ENCODE measurements around the gene LAMA3.

The LAMA3 gene

GRCh38 chr18:23879544-23879943 lies 190.3 kb downstream of the LAMA3 start:
- Histone ChIP-seq H3K27me3 (ENCODE audit: control insufficient read depth, insufficient read depth, low read length, poor library complexity, severe bottlenecking) (no peaks in the 10 kb centered on the region), H3K4me3 (ENCODE audit: insufficient read depth, low read depth, low read length) (no peak overlapping the region)
- 96 to 98% methylated on average over 7 of the region's 7 CpGs for WGBS, 2 experiments

GRCh38 chr18:23879966-23880565 lies 190.8 kb downstream of the LAMA3 start:
- no peaks in the 10 kb centered on the region for H3K9me3 ChIP-seq (ENCODE audit: control insufficient read depth, low read length)
- WGBS, 2 experiments, result 90 to 95% methylated on average over 5 of the region's 6 CpGs
- H3K27ac ChIP-seq (ENCODE audit: insufficient read depth, low read depth, low read length, poor library complexity, severe bottlenecking), result no peak overlapping the region
- H3K4me1 ChIP-seq (ENCODE audit: control insufficient read depth, insufficient read depth, low read length), result no peaks in the 10 kb centered on the region
- no peaks in the 10 kb centered on the region for H3K36me3 ChIP-seq (ENCODE audit: control insufficient read depth, insufficient read depth, low read length)
- H3K27me3 ChIP-seq (ENCODE audit: control insufficient read depth, insufficient read depth, low read length, poor library complexity, severe bottlenecking), result no peaks in the 10 kb centered on the region
- H3K4me3 ChIP-seq (ENCODE audit: insufficient read depth, low read depth, low read length), result no peak overlapping the region

More at GRCh38 chr18:23879544-23879943, 190.3 kb downstream of the LAMA3 start:
- no peak overlapping the region for H3K27ac ChIP-seq (ENCODE audit: insufficient read depth, low read depth, low read length, poor library complexity, severe bottlenecking)
- no peaks in the 10 kb centered on the region for H3K4me1 ChIP-seq (ENCODE audit: control insufficient read depth, insufficient read depth, low read length)
- no peaks in the 10 kb centered on the region for H3K9me3 ChIP-seq (ENCODE audit: control insufficient read depth, low read length)
- no peaks in the 10 kb centered on the region for H3K36me3 ChIP-seq (ENCODE audit: control insufficient read depth, insufficient read depth, low read length)

- Histone ChIP-seq H3K27ac (ENCODE audit: insufficient read depth, low read depth, low read length, poor library complexity, severe bottlenecking) (no peak overlapping the region), H3K36me3 (ENCODE audit: control insufficient read depth, insufficient read depth, low read length) (no peaks in the 10 kb centered on the region), H3K4me3 (ENCODE audit: insufficient read depth, low read depth, low read length) (no peak overlapping the region), H3K9me3 (ENCODE audit: control insufficient read depth, low read length) (no peaks in the 10 kb centered on the region), H3K27me3 (ENCODE audit: control insufficient read depth, insufficient read depth, low read length, poor library complexity, severe bottlenecking) (no peaks in the 10 kb centered on the region), H3K4me1 (ENCODE audit: control insufficient read depth, insufficient read depth, low read length) (no peaks in the 10 kb centered on the region)
- WGBS, 2 experiments, result 92 to 100% methylated on average over 2 of the region's 2 CpGs
Measured at GRCh38 chr18:23880931-23881617, 191.8 kb downstream of the LAMA3 start.

GRCh38 chr18:23881778-23882177 lies 192.5 kb downstream of the LAMA3 start:
- Histone ChIP-seq H3K9me3 (ENCODE audit: control insufficient read depth, low read length) (no peaks in the 10 kb centered on the region), H3K36me3 (ENCODE audit: control insufficient read depth, insufficient read depth, low read length) (no peaks in the 10 kb centered on the region), H3K4me3 (ENCODE audit: insufficient read depth, low read depth, low read length) (no peak overlapping the region), H3K4me1 (ENCODE audit: control insufficient read depth, insufficient read depth, low read length) (no peaks in the 10 kb centered on the region), H3K27ac (ENCODE audit: insufficient read depth, low read depth, low read length, poor library complexity, severe bottlenecking) (no peak overlapping the region), H3K27me3 (ENCODE audit: control insufficient read depth, insufficient read depth, low read length, poor library complexity, severe bottlenecking) (no peaks in the 10 kb centered on the region)
- WGBS, 2 experiments, result 84 to 90% methylated on average over 8 of the region's 8 CpGs

- Histone ChIP-seq H3K27ac (ENCODE audit: insufficient read depth, low read depth, low read length, poor library complexity, severe bottlenecking) (no peak overlapping the region), H3K27me3 (ENCODE audit: control insufficient read depth, insufficient read depth, low read length, poor library complexity, severe bottlenecking) (no peaks in the 10 kb centered on the region), H3K9me3 (ENCODE audit: control insufficient read depth, low read length) (no peaks in the 10 kb centered on the region), H3K4me1 (ENCODE audit: control insufficient read depth, insufficient read depth, low read length) (no peaks in the 10 kb centered on the region), H3K36me3 (ENCODE audit: control insufficient read depth, insufficient read depth, low read length) (no peaks in the 10 kb centered on the region), H3K4me3 (ENCODE audit: insufficient read depth, low read depth, low read length) (no peak overlapping the region)
- 85 to 96% methylated on average over 2 to 4 of the region's 4 CpGs for WGBS, 2 experiments
Measured at GRCh38 chr18:23882616-23883276, 193.5 kb downstream of the LAMA3 start.

GRCh38 chr18:23883277-23883790 lies 194.1 kb downstream of the LAMA3 start:
- H3K36me3 ChIP-seq (ENCODE audit: control insufficient read depth, insufficient read depth, low read length), result no peaks in the 10 kb centered on the region
- no peak overlapping the region for H3K4me3 ChIP-seq (ENCODE audit: insufficient read depth, low read depth, low read length)
- no peaks in the 10 kb centered on the region for H3K27me3 ChIP-seq (ENCODE audit: control insufficient read depth, insufficient read depth, low read length, poor library complexity, severe bottlenecking)
- 83 to 89% methylated on average over 3 of the region's 3 CpGs for WGBS, 2 experiments
- H3K9me3 ChIP-seq (ENCODE audit: control insufficient read depth, low read length), result no peaks in the 10 kb centered on the region
- H3K4me1 ChIP-seq (ENCODE audit: control insufficient read depth, insufficient read depth, low read length), result no peaks in the 10 kb centered on the region
- H3K27ac ChIP-seq (ENCODE audit: insufficient read depth, low read depth, low read length, poor library complexity, severe bottlenecking), result no peak overlapping the region

GRCh38 chr18:23884681-23885375 lies 195.6 kb downstream of the LAMA3 start:
- H3K4me1 ChIP-seq (ENCODE audit: control insufficient read depth, insufficient read depth, low read length), result no peaks in the 10 kb centered on the region
- H3K36me3 ChIP-seq (ENCODE audit: control insufficient read depth, insufficient read depth, low read length), result no peaks in the 10 kb centered on the region
- H3K27me3 ChIP-seq (ENCODE audit: control insufficient read depth, insufficient read depth, low read length, poor library complexity, severe bottlenecking), result no peaks in the 10 kb centered on the region
- no peaks in the 10 kb centered on the region for H3K9me3 ChIP-seq (ENCODE audit: control insufficient read depth, low read length)
- WGBS, 2 experiments, result 80 to 84% methylated on average over 12 of the region's 13 CpGs
- no peak overlapping the region for H3K27ac ChIP-seq (ENCODE audit: insufficient read depth, low read depth, low read length, poor library complexity, severe bottlenecking)
- H3K4me3 ChIP-seq (ENCODE audit: insufficient read depth, low read depth, low read length), result no peak overlapping the region

- Histone ChIP-seq H3K36me3 (ENCODE audit: control insufficient read depth, insufficient read depth, low read length) (no peaks in the 10 kb centered on the region), H3K27me3 (ENCODE audit: control insufficient read depth, insufficient read depth, low read length, poor library complexity, severe bottlenecking) (no peaks in the 10 kb centered on the region), H3K9me3 (ENCODE audit: control insufficient read depth, low read length) (no peaks in the 10 kb centered on the region), H3K4me3 (ENCODE audit: insufficient read depth, low read depth, low read length) (no peak overlapping the region), H3K27ac (ENCODE audit: insufficient read depth, low read depth, low read length, poor library complexity, severe bottlenecking) (no peak overlapping the region), H3K4me1 (ENCODE audit: control insufficient read depth, insufficient read depth, low read length) (no peaks in the 10 kb centered on the region)
- 88 to 92% methylated on average over 2 of the region's 2 CpGs for WGBS, 2 experiments
Measured at GRCh38 chr18:23885750-23886149, 196.5 kb downstream of the LAMA3 start.

- Histone ChIP-seq H3K4me1 (ENCODE audit: control insufficient read depth, insufficient read depth, low read length) (no peaks in the 10 kb centered on the region), H3K9me3 (ENCODE audit: control insufficient read depth, low read length) (no peaks in the 10 kb centered on the region), H3K27ac (ENCODE audit: insufficient read depth, low read depth, low read length, poor library complexity, severe bottlenecking) (no peak overlapping the region), H3K27me3 (ENCODE audit: control insufficient read depth, insufficient read depth, low read length, poor library complexity, severe bottlenecking) (no peaks in the 10 kb centered on the region), H3K4me3 (ENCODE audit: insufficient read depth, low read depth, low read length) (no peak overlapping the region), H3K36me3 (ENCODE audit: control insufficient read depth, insufficient read depth, low read length) (no peaks in the 10 kb centered on the region)
- WGBS, 2 experiments, result 94 to 100% methylated on average over 3 of the region's 3 CpGs
Measured at GRCh38 chr18:23887035-23887434, 197.8 kb downstream of the LAMA3 start.

- H3K27ac ChIP-seq (ENCODE audit: insufficient read depth, low read depth, low read length, poor library complexity, severe bottlenecking), result no peak overlapping the region
- no peaks in the 10 kb centered on the region for H3K4me1 ChIP-seq (ENCODE audit: control insufficient read depth, insufficient read depth, low read length)
- no peaks in the 10 kb centered on the region for H3K27me3 ChIP-seq (ENCODE audit: control insufficient read depth, insufficient read depth, low read length, poor library complexity, severe bottlenecking)
- H3K4me3 ChIP-seq (ENCODE audit: insufficient read depth, low read depth, low read length), result no peak overlapping the region
- H3K9me3 ChIP-seq (ENCODE audit: control insufficient read depth, low read length), result no peaks in the 10 kb centered on the region
- no peaks in the 10 kb centered on the region for H3K36me3 ChIP-seq (ENCODE audit: control insufficient read depth, insufficient read depth, low read length)
- WGBS, 2 experiments, result 85 to 98% methylated on average over 2 of the region's 2 CpGs
Measured at GRCh38 chr18:23887493-23887892, 198.2 kb downstream of the LAMA3 start.
